ENCODE results near the gene ACSL1. TPM values are rescaled to one million over a fixed set of nuclear protein-coding genes. Genes with fewer than 3 reads are reported as not detected.
"Not testable (repeated sequence)": the region's sequence is repeated elsewhere in the genome, so short reads cannot be mapped to it uniquely, and the experiment has no call there.

Gene ACSL1
- total and polyA plus RNA-seq, 2 donors (not counting 1 experiment from before 2014, with no cell fraction given), result 15.4 to 30.1 TPM

GRCh38 chr4:184845367-184846021, 19.7 kb upstream of the ACSL1 start:
- Histone ChIP-seq H3K36me3 (ENCODE audit: control insufficient read depth, insufficient read depth, low read length) (no peaks in the 10 kb centered on the region), H2AFZ (ENCODE audit: low read length) (no peak overlapping the region), H3K27ac (ENCODE audit: insufficient read depth, low read length) (no peak overlapping the region), H3K4me3 (replicated peaks in 1 of 4; ENCODE audit: control extremely low read depth in 1 of 4, insufficient read depth in 1 of 4, low read depth in 3 of 4, low read length in 4 of 4) (no peak overlapping the region), H3K4me1 (ENCODE audit: control insufficient read depth, extremely low read depth, insufficient read depth, low read length) (no peaks in the 10 kb centered on the region), H3K79me2 (ENCODE audit: control insufficient read depth, insufficient read depth, low read length) (no peaks in the 10 kb centered on the region), H3K4me2 (ENCODE audit: extremely low read depth, insufficient read depth, low read length) (no peak overlapping the region), H4K20me1 (ENCODE audit: control insufficient read depth, extremely low read depth, insufficient read depth, low read length) (no peaks in the 10 kb centered on the region), H3K9ac (ENCODE audit: insufficient read depth, low read length) (no peak overlapping the region), H3K9me3 (ENCODE audit: control insufficient read depth, insufficient read depth, low read depth, low read length) (no peaks in the 10 kb centered on the region), H3K27me3 (ENCODE audit: control insufficient read depth, insufficient read depth, low read length) (no peaks in the 10 kb centered on the region)
- peak; percentile 25 to 72 for DNase-seq (ENCODE audit: low read depth in 2 of 2)
- TF ChIP-seq EZH2 (IDR thresholded peaks at IDR 0.05; ENCODE audit: low read length, missing control alignments), result no peak
- no peak for TF ChIP-seq CTCF (conservative IDR thresholded peaks at IDR 0.05 in 1 of 2, IDR thresholded peaks at IDR 0.05 in 1 of 2; ENCODE audit: low read depth in 1 of 2, low read length in 2 of 2)

GRCh38 chr4:184844742-184845141, 19.0 kb upstream of the ACSL1 start:
- Histone ChIP-seq H3K4me1 (ENCODE audit: control insufficient read depth, extremely low read depth, insufficient read depth, low read length) (no peaks in the 10 kb centered on the region), H3K4me3 (replicated peaks in 1 of 4; ENCODE audit: control extremely low read depth in 1 of 4, insufficient read depth in 1 of 4, low read depth in 3 of 4, low read length in 4 of 4) (no peak overlapping the region), H3K79me2 (ENCODE audit: control insufficient read depth, insufficient read depth, low read length) (no peaks in the 10 kb centered on the region), H3K36me3 (ENCODE audit: control insufficient read depth, insufficient read depth, low read length) (no peaks in the 10 kb centered on the region), H3K9me3 (ENCODE audit: control insufficient read depth, insufficient read depth, low read depth, low read length) (no peaks in the 10 kb centered on the region), H2AFZ (ENCODE audit: low read length) (no peak overlapping the region), H3K27ac (ENCODE audit: insufficient read depth, low read length) (no peak overlapping the region), H3K4me2 (ENCODE audit: extremely low read depth, insufficient read depth, low read length) (no peak overlapping the region), H3K27me3 (ENCODE audit: control insufficient read depth, insufficient read depth, low read length) (no peaks in the 10 kb centered on the region), H4K20me1 (ENCODE audit: control insufficient read depth, extremely low read depth, insufficient read depth, low read length) (no peaks in the 10 kb centered on the region), H3K9ac (ENCODE audit: insufficient read depth, low read length) (no peak overlapping the region)
- DNase-seq (ENCODE audit: low read depth in 2 of 2), result no peak
- no peak for TF ChIP-seq EZH2 (IDR thresholded peaks at IDR 0.05; ENCODE audit: low read length, missing control alignments)
- TF ChIP-seq CTCF (conservative IDR thresholded peaks at IDR 0.05 in 1 of 2, IDR thresholded peaks at IDR 0.05 in 1 of 2; ENCODE audit: low read depth in 1 of 2, low read length in 2 of 2), result no peak

- TF ChIP-seq EZH2 (IDR thresholded peaks at IDR 0.05; ENCODE audit: low read length, missing control alignments) (no peak), CTCF (conservative IDR thresholded peaks at IDR 0.05 in 1 of 2, IDR thresholded peaks at IDR 0.05 in 1 of 2; ENCODE audit: low read depth in 1 of 2, low read length in 2 of 2) (no peak)
- no peaks in the 10 kb centered on the region for H3K79me2 ChIP-seq (ENCODE audit: control insufficient read depth, insufficient read depth, low read length)
Observed at GRCh38 chr4:184843984-184844554, 18.3 kb upstream of the ACSL1 start.

GRCh38 chr4:184839075-184839399, 13.3 kb upstream of the ACSL1 start:
- not testable (repeated sequence) for H3K4me3 ChIP-seq (replicated peaks in 1 of 4; ENCODE audit: control extremely low read depth in 1 of 4, insufficient read depth in 1 of 4, low read depth in 3 of 4, low read length in 4 of 4); DNase-seq (ENCODE audit: low read depth in 2 of 2); H3K36me3 ChIP-seq (ENCODE audit: control insufficient read depth, insufficient read depth, low read length); H3K9me3 ChIP-seq (ENCODE audit: control insufficient read depth, insufficient read depth, low read depth, low read length); H3K4me2 ChIP-seq (ENCODE audit: extremely low read depth, insufficient read depth, low read length); H3K4me1 ChIP-seq (ENCODE audit: control insufficient read depth, extremely low read depth, insufficient read depth, low read length); H3K27me3 ChIP-seq (ENCODE audit: control insufficient read depth, insufficient read depth, low read length); H3K79me2 ChIP-seq (ENCODE audit: control insufficient read depth, insufficient read depth, low read length); H4K20me1 ChIP-seq (ENCODE audit: control insufficient read depth, extremely low read depth, insufficient read depth, low read length); H3K9ac ChIP-seq (ENCODE audit: insufficient read depth, low read length); H2AFZ ChIP-seq (ENCODE audit: low read length); H3K27ac ChIP-seq (ENCODE audit: insufficient read depth, low read length)

More at GRCh38 chr4:184843984-184844554, 18.3 kb upstream of the ACSL1 start:
- H3K36me3 ChIP-seq (ENCODE audit: control insufficient read depth, insufficient read depth, low read length), result no peaks in the 10 kb centered on the region
- H3K27ac ChIP-seq (ENCODE audit: insufficient read depth, low read length), result no peak overlapping the region
- H3K4me3 ChIP-seq (replicated peaks in 1 of 4; ENCODE audit: control extremely low read depth in 1 of 4, insufficient read depth in 1 of 4, low read depth in 3 of 4, low read length in 4 of 4), result no peak overlapping the region
- H4K20me1 ChIP-seq (ENCODE audit: control insufficient read depth, extremely low read depth, insufficient read depth, low read length), result no peaks in the 10 kb centered on the region
- no peak overlapping the region for H2AFZ ChIP-seq (ENCODE audit: low read length)
- no peaks in the 10 kb centered on the region for H3K27me3 ChIP-seq (ENCODE audit: control insufficient read depth, insufficient read depth, low read length)
- H3K9ac ChIP-seq (ENCODE audit: insufficient read depth, low read length), result no peak overlapping the region
- H3K4me2 ChIP-seq (ENCODE audit: extremely low read depth, insufficient read depth, low read length), result no peak overlapping the region
- H3K4me1 ChIP-seq (ENCODE audit: control insufficient read depth, extremely low read depth, insufficient read depth, low read length), result no peaks in the 10 kb centered on the region
- H3K9me3 ChIP-seq (ENCODE audit: control insufficient read depth, insufficient read depth, low read depth, low read length), result no peaks in the 10 kb centered on the region
- no peak for DNase-seq (ENCODE audit: low read depth in 2 of 2)
